HG02970 (cell line): ENCODE data around the gene ZFYVE27.
A peak's percentile ranks its signal among the peaks of the same experiment; 100 is the strongest.

Source experiments
- ATAC-seq: cut with Tn5 transposase; IDR thresholded peaks from one replicate; pipeline ENCODE4 v1.9.1; 2021; ENCODE audit warnings: mild to moderate bottlenecking, moderate library complexity, moderate number of reproducible peaks; ENCODE audit not compliant: unreplicated experiment, low FRiP score

The ZFYVE27 gene

GRCh38 chr10:97714401-97715258 lies 22.3 kb upstream of the ZFYVE27 start:
- peak; percentile 37 for ATAC-seq

- ATAC-seq = no peak
Measured at GRCh38 chr10:97715259-97715874, 21.6 kb upstream of the ZFYVE27 start.

GRCh38 chr10:97717627-97718026 lies 19.3 kb upstream of the ZFYVE27 start:
- ATAC-seq = no peak

- no peak for ATAC-seq
Measured at GRCh38 chr10:97718178-97718577, 18.8 kb upstream of the ZFYVE27 start.

- no peak for ATAC-seq
Measured at GRCh38 chr10:97718659-97719142, 18.2 kb upstream of the ZFYVE27 start.

GRCh38 chr10:97719602-97720001 lies 17.3 kb upstream of the ZFYVE27 start:
- no peak for ATAC-seq

- no peak for ATAC-seq
Measured at GRCh38 chr10:97721871-97722780, 14.8 kb upstream of the ZFYVE27 start.

GRCh38 chr10:97723001-97723400 lies 13.9 kb upstream of the ZFYVE27 start:
- no peak for ATAC-seq

GRCh38 chr10:97724341-97724941 lies 12.5 kb upstream of the ZFYVE27 start:
- ATAC-seq = no peak

- ATAC-seq = no peak
Measured at GRCh38 chr10:97726636-97727178, 10.2 kb upstream of the ZFYVE27 start.

- no peak for ATAC-seq
Measured at GRCh38 chr10:97729014-97729413, 7.9 kb upstream of the ZFYVE27 start.

- no peak for ATAC-seq
Measured at GRCh38 chr10:97731346-97732051, 5.4 kb upstream of the ZFYVE27 start.

- no peak for ATAC-seq
Measured at GRCh38 chr10:97732052-97732359, 4.9 kb upstream of the ZFYVE27 start.

GRCh38 chr10:97733256-97733655 lies 3.7 kb upstream of the ZFYVE27 start:
- no peak for ATAC-seq

GRCh38 chr10:97734021-97734420 lies 2.9 kb upstream of the ZFYVE27 start:
- no peak for ATAC-seq

- ATAC-seq = peak; percentile 7
Measured at GRCh38 chr10:97736403-97736901, 476 bp upstream of the ZFYVE27 start.

GRCh38 chr10:97737770-97738265 lies 890 bp downstream of the ZFYVE27 start:
- ATAC-seq = no peak

- ATAC-seq = no peak
Measured at GRCh38 chr10:97738616-97739015, 1.7 kb downstream of the ZFYVE27 start.

- ATAC-seq = no peak
Measured at GRCh38 chr10:97740613-97741012, 3.7 kb downstream of the ZFYVE27 start.
